K562 (cell line): ENCODE results near the gene RUVBL1. TPM values are rescaled to one million over a fixed set of nuclear protein-coding genes. Genes with fewer than 3 reads are reported as not detected.

ENCODE experiments used
- CUX1 ChIP-seq: fragments of 200-800 bp; sonication (Bioruptor generic); IDR thresholded peaks from 2 replicates; pipeline ENCODE4 v1.6.1; 2016; ENCODE audit warnings: missing genetic modification characterization, missing compliant biosample characterization
- DMBX1 ChIP-seq: fragments of 250-450 bp; sonication (Bioruptor Pico); IDR thresholded peaks from 2 replicates; pipeline ENCODE4 v1.8.0; 2022; ENCODE audit warnings: inconsistent platforms, mild to moderate bottlenecking, moderate library complexity, borderline replicate concordance
- HDAC1 ChIP-seq, 2 experiments: fragments of 450-650 bp; IDR thresholded peaks; 2 replicates each; pipeline ENCODE4 v1.6.1; 2016 to 2017; ENCODE audit warnings: inconsistent platforms in 1 of 2, mild to moderate bottlenecking in 1 of 2, moderate library complexity in 1 of 2
- HDAC3 ChIP-seq: fragments of 450-650 bp; IDR thresholded peaks from 2 replicates; pipeline ENCODE4 v1.6.1; 2018; ENCODE audit warnings: borderline replicate concordance, mild to moderate bottlenecking, moderate library complexity; ENCODE audit not compliant: partially characterized antibody
- HNRNPLL ChIP-seq: fragments of 200-400 bp; formaldehyde crosslinking; IDR thresholded peaks from 2 replicates; pipeline ENCODE4 v1.6.1; 2017; ENCODE audit warnings: low read length, low read depth, mild to moderate bottlenecking; ENCODE audit not compliant: poor library complexity, severe bottlenecking
- POLR2AphosphoS5 ChIP-seq: IDR thresholded peaks from 2 replicates; pipeline ENCODE4 v1.6.1; 2011; ENCODE audit warnings: mild to moderate bottlenecking, low read depth, low read length, moderate library complexity; ENCODE audit not compliant: control insufficient read depth, insufficient read depth
- TCF7L2 ChIP-seq: fragments of 150-350 bp; IDR thresholded peaks from 2 replicates; pipeline ENCODE4 v1.6.1; 2016; ENCODE audit warnings: low read depth, mild to moderate bottlenecking, low read length, moderate library complexity
- THAP7 ChIP-seq: fragments of 250-450 bp; sonication (Bioruptor Pico); IDR thresholded peaks from 2 replicates; pipeline ENCODE4 v1.5.0; 2021
- polyA plus RNA-seq, 8 experiments: library from polyadenylated mRNA; depleted of rRNA in 4 of 8; stranded (reverse) in 5 of 8; unstranded in 3 of 8; fragments of >200 nt; fragmentation: Nextera tagmentation in 2 of 8; fragmentation: Illumina TruSeq in 1 of 8; extraction: Ambion mirVana in 2 of 8; extraction: Trizol in 1 of 8; gene quantifications; 2 replicates each; pipeline versions ENCODE4 v1.2.1 to v1.2.3, GENCODE V29; 2011 to 2014; ENCODE audit warnings: inconsistent platforms in 1 of 8, missing spikeins in 1 of 8
- total RNA-seq, 7 experiments: library from RNA; depleted of rRNA in 6 of 7; stranded (reverse); fragments of >200 nt in 6 of 7; fragmentation: Illumina TruSeq in 2 of 7; extraction: Trizol in 2 of 7; gene quantifications; 2 replicates each; pipeline versions ENCODE4 v1.2.1 to v1.2.3, GENCODE V29; 2011 to 2021; ENCODE audit warnings: low replicate concordance in 1 of 7
- TF ChIP-seq, protein P1 (sequence below): fragments of 450-650 bp; conservative IDR thresholded peaks from 2 replicates; pipeline ENCODE4 v1.6.1; 2016; ENCODE audit warnings: missing genetic modification characterization, low read depth, mild to moderate bottlenecking, missing compliant biosample characterization, moderate library complexity
- TF ChIP-seq, protein P2 (sequence below): IDR thresholded peaks from 2 replicates; pipeline ENCODE4 v1.6.1; 2011; ENCODE audit warnings: borderline replicate concordance, low read depth, mild to moderate bottlenecking, moderate library complexity, low read length; ENCODE audit not compliant: insufficient read depth, poor library complexity, severe bottlenecking

RUVBL1 gene
- total and polyA plus RNA-seq, 9 of the 15 experiments (the other 6 are each of a cell fraction or from before 2014, with no cell fraction given), result 20.7 to 147 (median 113) TPM

DNA sequence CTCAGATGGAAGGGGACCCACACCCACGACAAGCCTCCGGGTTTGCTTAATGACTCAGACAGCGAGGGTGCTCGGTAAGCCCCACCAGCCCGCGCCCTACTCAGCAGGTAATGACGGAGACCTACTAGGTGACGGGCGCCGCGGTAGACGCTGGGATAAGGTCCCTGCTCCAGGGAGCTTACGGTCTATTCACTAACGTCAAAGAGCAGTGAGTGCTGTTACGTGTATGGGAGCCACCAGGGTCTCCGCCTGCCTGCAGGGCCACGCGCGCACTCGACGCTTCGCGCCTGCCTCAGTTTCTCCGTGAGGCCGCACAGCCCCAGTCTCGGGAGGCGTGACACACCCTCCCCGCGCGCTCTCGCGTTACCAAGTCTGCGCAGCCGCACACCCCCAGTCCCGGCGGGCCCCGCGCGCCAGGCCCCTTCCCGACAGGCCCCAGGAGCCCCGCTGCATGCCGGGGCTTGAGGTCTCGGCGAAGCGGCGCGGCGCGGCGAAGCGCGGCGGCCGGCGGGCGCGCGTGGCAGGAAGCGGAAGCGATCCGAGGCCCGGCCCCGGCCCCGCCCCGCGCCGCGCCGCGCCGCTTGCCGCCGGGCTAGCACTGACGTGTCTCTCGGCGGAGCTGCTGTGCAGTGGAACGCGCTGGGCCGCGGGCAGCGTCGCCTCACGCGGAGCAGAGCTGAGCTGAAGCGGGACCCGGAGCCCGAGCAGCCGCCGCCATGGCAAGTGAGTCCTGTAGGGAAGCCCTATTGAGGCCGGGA, 71.6 kb downstream of the RUVBL1 start, which contains the start of gene SEC61A1 (continued):
- TF ChIP-seq POLR2AphosphoS5, result peak; percentile 69
- TF ChIP-seq TCF7L2, result no peak
- TF ChIP-seq HDAC3, result no peak
- no peak for TF ChIP-seq DMBX1 (CRISPR knock-in tag)
- TF ChIP-seq, protein P1, sequence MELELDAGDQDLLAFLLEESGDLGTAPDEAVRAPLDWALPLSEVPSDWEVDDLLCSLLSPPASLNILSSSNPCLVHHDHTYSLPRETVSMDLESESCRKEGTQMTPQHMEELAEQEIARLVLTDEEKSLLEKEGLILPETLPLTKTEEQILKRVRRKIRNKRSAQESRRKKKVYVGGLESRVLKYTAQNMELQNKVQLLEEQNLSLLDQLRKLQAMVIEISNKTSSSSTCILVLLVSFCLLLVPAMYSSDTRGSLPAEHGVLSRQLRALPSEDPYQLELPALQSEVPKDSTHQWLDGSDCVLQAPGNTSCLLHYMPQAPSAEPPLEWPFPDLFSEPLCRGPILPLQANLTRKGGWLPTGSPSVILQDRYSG (tag), result no peak
- TF ChIP-seq THAP7 (CRISPR knock-in tag), result no peak
- TF ChIP-seq CUX1, result no peak
- TF ChIP-seq, protein P2, sequence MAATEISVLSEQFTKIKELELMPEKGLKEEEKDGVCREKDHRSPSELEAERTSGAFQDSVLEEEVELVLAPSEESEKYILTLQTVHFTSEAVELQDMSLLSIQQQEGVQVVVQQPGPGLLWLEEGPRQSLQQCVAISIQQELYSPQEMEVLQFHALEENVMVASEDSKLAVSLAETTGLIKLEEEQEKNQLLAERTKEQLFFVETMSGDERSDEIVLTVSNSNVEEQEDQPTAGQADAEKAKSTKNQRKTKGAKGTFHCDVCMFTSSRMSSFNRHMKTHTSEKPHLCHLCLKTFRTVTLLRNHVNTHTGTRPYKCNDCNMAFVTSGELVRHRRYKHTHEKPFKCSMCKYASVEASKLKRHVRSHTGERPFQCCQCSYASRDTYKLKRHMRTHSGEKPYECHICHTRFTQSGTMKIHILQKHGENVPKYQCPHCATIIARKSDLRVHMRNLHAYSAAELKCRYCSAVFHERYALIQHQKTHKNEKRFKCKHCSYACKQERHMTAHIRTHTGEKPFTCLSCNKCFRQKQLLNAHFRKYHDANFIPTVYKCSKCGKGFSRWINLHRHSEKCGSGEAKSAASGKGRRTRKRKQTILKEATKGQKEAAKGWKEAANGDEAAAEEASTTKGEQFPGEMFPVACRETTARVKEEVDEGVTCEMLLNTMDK, result no peak
- TF ChIP-seq HNRNPLL, result peak; percentile 15
- TF ChIP-seq HDAC1 (IDR thresholded peaks at IDR 0.05), result peak in 1 of 2 experiments; percentile 30; a peak in 2 of 4 replicates
